ENCODE measurements around the gene MKI67.
A peak's percentile ranks its signal among the peaks of the same experiment; 100 is the strongest.

- no peak for TF ChIP-seq POLR2A (IDR thresholded peaks at IDR 0.05; ENCODE audit: extremely low read depth, insufficient read length)
- peak; percentile 72 for TF ChIP-seq CTCF (IDR thresholded peaks at IDR 0.05; ENCODE audit: low read depth, low read length)
- TF ChIP-seq MAX (IDR thresholded peaks at IDR 0.05; ENCODE audit: low read depth, low read length) = no peak
Observed at GRCh38 chr10:128069351-128070051, 56.7 kb downstream of the MKI67 start.
